ENCODE measurements around the gene CX3CL1.

Gene CX3CL1

DNA sequence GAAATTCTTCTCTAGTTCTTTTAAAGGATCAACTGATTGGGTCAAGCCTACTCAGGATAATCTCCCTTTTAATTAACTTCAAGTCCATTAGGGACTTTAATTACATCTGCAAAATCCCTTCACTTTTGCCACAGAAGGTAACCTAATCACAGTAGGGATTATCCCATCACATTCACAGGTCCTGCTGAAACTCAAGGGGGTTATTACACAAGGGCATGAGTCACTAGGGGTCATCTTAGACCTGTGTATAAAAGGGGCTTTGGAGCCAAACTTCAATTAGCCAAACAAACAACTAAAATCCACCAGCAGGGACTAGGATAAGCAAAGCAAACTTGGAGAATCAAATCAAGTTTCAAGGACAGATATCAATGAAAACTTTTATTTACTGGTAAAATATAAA lies 55.5 kb downstream of the CX3CL1 start (continued):
- TF ChIP-seq, protein P1, sequence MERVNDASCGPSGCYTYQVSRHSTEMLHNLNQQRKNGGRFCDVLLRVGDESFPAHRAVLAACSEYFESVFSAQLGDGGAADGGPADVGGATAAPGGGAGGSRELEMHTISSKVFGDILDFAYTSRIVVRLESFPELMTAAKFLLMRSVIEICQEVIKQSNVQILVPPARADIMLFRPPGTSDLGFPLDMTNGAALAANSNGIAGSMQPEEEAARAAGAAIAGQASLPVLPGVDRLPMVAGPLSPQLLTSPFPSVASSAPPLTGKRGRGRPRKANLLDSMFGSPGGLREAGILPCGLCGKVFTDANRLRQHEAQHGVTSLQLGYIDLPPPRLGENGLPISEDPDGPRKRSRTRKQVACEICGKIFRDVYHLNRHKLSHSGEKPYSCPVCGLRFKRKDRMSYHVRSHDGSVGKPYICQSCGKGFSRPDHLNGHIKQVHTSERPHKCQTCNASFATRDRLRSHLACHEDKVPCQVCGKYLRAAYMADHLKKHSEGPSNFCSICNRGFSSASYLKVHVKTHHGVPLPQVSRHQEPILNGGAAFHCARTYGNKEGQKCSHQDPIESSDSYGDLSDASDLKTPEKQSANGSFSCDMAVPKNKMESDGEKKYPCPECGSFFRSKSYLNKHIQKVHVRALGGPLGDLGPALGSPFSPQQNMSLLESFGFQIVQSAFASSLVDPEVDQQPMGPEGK (CRISPR knock-in tag; IDR thresholded peaks at IDR 0.05; ENCODE audit: borderline replicate concordance) = no peak
- TF ChIP-seq ZNF565 (CRISPR knock-in tag; conservative IDR thresholded peaks at IDR 0.05; ENCODE audit: low read depth) (no peak), ZC3H10 (CRISPR knock-in tag; IDR thresholded peaks at IDR 0.05) (no peak), TCF4 (CRISPR knock-in tag; IDR thresholded peaks at IDR 0.05; ENCODE audit: borderline replicate concordance) (no peak), PPARA (CRISPR knock-in tag; IDR thresholded peaks at IDR 0.05; ENCODE audit: borderline replicate concordance) (no peak)
- TF ChIP-seq, protein P2, sequence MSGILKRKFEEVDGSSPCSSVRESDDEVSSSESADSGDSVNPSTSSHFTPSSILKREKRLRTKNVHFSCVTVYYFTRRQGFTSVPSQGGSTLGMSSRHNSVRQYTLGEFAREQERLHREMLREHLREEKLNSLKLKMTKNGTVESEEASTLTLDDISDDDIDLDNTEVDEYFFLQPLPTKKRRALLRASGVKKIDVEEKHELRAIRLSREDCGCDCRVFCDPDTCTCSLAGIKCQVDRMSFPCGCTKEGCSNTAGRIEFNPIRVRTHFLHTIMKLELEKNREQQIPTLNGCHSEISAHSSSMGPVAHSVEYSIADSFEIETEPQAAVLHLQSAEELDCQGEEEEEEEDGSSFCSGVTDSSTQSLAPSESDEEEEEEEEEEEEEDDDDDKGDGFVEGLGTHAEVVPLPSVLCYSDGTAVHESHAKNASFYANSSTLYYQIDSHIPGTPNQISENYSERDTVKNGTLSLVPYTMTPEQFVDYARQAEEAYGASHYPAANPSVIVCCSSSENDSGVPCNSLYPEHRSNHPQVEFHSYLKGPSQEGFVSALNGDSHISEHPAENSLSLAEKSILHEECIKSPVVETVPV (CRISPR knock-in tag; IDR thresholded peaks at IDR 0.05) = no peak
- TF ChIP-seq, protein P3, sequence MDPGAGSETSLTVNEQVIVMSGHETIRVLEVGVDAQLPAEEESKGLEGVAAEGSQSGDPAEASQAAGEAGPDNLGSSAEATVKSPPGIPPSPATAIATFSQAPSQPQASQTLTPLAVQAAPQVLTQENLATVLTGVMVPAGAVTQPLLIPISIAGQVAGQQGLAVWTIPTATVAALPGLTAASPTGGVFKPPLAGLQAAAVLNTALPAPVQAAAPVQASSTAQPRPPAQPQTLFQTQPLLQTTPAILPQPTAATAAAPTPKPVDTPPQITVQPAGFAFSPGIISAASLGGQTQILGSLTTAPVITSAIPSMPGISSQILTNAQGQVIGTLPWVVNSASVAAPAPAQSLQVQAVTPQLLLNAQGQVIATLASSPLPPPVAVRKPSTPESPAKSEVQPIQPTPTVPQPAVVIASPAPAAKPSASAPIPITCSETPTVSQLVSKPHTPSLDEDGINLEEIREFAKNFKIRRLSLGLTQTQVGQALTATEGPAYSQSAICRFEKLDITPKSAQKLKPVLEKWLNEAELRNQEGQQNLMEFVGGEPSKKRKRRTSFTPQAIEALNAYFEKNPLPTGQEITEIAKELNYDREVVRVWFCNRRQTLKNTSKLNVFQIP (CRISPR knock-in tag; IDR thresholded peaks at IDR 0.05; ENCODE audit: borderline replicate concordance, low read depth) = no peak

DNA sequence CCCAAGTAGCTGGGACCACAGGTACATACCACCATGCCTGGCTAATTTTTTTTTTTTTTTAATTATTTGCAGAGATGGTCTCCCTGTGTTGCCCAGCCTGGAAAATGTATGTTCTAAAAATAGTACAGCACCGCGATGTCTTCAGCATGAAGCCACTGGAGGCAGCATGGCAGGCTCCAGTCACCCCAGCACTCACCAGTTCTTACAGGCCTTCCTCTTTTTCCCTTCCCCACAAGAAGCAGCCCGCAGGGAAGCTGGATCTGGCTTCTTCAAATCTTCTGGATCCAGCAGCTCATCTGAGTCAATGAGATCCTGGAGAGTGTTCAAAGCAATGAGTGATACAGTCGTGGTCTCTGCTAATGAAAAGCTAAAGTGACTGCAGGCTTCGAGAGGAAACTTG lies 58.7 kb downstream of the CX3CL1 start:
- TF ChIP-seq, protein P4, sequence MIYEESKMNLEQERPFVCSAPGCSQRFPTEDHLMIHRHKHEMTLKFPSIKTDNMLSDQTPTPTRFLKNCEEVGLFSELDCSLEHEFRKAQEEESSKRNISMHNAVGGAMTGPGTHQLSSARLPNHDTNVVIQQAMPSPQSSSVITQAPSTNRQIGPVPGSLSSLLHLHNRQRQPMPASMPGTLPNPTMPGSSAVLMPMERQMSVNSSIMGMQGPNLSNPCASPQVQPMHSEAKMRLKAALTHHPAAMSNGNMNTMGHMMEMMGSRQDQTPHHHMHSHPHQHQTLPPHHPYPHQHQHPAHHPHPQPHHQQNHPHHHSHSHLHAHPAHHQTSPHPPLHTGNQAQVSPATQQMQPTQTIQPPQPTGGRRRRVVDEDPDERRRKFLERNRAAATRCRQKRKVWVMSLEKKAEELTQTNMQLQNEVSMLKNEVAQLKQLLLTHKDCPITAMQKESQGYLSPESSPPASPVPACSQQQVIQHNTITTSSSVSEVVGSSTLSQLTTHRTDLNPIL (CRISPR knock-in tag; IDR thresholded peaks at IDR 0.05; ENCODE audit: low read depth) = no peak
- TF ChIP-seq ESRRG (CRISPR knock-in tag; IDR thresholded peaks at IDR 0.05) (no peak), SNAI2 (CRISPR knock-in tag; IDR thresholded peaks at IDR 0.05) (no peak), GLIS3 (CRISPR knock-in tag; IDR thresholded peaks at IDR 0.05) (no peak), OSR1 (CRISPR knock-in tag; IDR thresholded peaks at IDR 0.05) (no peak), TCF4 (CRISPR knock-in tag; IDR thresholded peaks at IDR 0.05; ENCODE audit: borderline replicate concordance) (no peak), ZC3H10 (CRISPR knock-in tag; IDR thresholded peaks at IDR 0.05) (no peak), CSDC2 (CRISPR knock-in tag; IDR thresholded peaks at IDR 0.05) (no peak), ZFP3 (CRISPR knock-in tag; IDR thresholded peaks at IDR 0.05) (no peak), RARB (CRISPR knock-in tag; IDR thresholded peaks at IDR 0.05) (no peak), PPARA (CRISPR knock-in tag; IDR thresholded peaks at IDR 0.05; ENCODE audit: borderline replicate concordance) (no peak), ZNF8 (CRISPR knock-in tag; IDR thresholded peaks at IDR 0.05) (no peak)
- TF ChIP-seq, protein P2 (CRISPR knock-in tag; IDR thresholded peaks at IDR 0.05) = no peak
- TF ChIP-seq, protein P1 (CRISPR knock-in tag; IDR thresholded peaks at IDR 0.05; ENCODE audit: borderline replicate concordance) = no peak
- no peak for ATAC-seq

DNA sequence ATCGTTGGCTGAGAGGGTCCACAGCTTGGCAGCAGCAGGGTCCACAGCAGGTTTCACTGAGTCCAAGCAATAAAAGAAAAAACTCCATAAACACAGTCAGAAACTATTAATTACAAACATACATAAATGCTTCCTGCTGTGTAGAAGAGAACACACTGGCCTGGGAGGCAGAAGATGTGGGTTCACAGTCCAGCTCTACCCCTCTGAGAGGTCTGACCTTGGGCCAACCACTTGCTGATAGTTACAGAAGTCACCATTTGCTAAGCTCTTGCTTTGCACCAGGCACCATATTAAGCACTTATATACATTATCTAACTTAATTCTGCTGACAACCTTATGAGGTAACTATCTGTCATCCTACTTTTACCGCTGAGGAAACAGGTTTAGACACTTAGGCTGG lies 60.2 kb downstream of the CX3CL1 start:
- no peak for ATAC-seq
- TF ChIP-seq TOX (CRISPR knock-in tag; IDR thresholded peaks at IDR 0.05; ENCODE audit: borderline replicate concordance) (no peak), ZNF565 (CRISPR knock-in tag; conservative IDR thresholded peaks at IDR 0.05; ENCODE audit: low read depth) (no peak), ZNF70 (CRISPR knock-in tag; IDR thresholded peaks at IDR 0.05) (no peak), RARB (CRISPR knock-in tag; IDR thresholded peaks at IDR 0.05) (no peak), ZFP3 (CRISPR knock-in tag; IDR thresholded peaks at IDR 0.05) (no peak), ARNTL (CRISPR knock-in tag; IDR thresholded peaks at IDR 0.05; ENCODE audit: borderline replicate concordance, low read depth) (no peak), ESRRG (CRISPR knock-in tag; IDR thresholded peaks at IDR 0.05) (no peak), ISL1 (CRISPR knock-in tag; IDR thresholded peaks at IDR 0.05) (no peak)
- TF ChIP-seq, protein P5, sequence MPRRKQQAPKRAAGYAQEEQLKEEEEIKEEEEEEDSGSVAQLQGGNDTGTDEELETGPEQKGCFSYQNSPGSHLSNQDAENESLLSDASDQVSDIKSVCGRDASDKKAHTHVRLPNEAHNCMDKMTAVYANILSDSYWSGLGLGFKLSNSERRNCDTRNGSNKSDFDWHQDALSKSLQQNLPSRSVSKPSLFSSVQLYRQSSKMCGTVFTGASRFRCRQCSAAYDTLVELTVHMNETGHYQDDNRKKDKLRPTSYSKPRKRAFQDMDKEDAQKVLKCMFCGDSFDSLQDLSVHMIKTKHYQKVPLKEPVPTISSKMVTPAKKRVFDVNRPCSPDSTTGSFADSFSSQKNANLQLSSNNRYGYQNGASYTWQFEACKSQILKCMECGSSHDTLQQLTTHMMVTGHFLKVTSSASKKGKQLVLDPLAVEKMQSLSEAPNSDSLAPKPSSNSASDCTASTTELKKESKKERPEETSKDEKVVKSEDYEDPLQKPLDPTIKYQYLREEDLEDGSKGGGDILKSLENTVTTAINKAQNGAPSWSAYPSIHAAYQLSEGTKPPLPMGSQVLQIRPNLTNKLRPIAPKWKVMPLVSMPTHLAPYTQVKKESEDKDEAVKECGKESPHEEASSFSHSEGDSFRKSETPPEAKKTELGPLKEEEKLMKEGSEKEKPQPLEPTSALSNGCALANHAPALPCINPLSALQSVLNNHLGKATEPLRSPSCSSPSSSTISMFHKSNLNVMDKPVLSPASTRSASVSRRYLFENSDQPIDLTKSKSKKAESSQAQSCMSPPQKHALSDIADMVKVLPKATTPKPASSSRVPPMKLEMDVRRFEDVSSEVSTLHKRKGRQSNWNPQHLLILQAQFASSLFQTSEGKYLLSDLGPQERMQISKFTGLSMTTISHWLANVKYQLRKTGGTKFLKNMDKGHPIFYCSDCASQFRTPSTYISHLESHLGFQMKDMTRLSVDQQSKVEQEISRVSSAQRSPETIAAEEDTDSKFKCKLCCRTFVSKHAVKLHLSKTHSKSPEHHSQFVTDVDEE (CRISPR knock-in tag; IDR thresholded peaks at IDR 0.05) = no peak
- TF ChIP-seq, protein P3 (CRISPR knock-in tag; IDR thresholded peaks at IDR 0.05; ENCODE audit: borderline replicate concordance, low read depth) = no peak
- TF ChIP-seq, protein P1 (CRISPR knock-in tag; IDR thresholded peaks at IDR 0.05; ENCODE audit: borderline replicate concordance) = no peak

All from SK-N-SH treated with all-trans-retinoic acid at 6 μM for 48 hours (cell line).